SK-N-SH (cell line): ENCODE measurements around the gene ATP1A4. TPM values are rescaled to one million over a fixed set of nuclear protein-coding genes. Genes with fewer than 3 reads are reported as not detected.

ENCODE experiments used
- CTCF ChIA-PET: fragments of 300-600, 350-600 bp; formaldehyde crosslinking; extraction: SDS; loops from one replicate; lab custom pipeline; 2021; lab: Yijun Ruan, JAX
- POLR2A ChIA-PET: fragments of 350-600 bp; sonication (Branson Sonifier 250); formaldehyde crosslinking; extraction: SDS; loops from one replicate; lab custom pipeline; 2020; ENCODE audit warnings: antibody characterized with exemption, inconsistent platforms; lab: Yijun Ruan, JAX
- DNase-seq: peaks from one replicate; pipeline ENCODE4 v3.0.0; 2012
- H2AFZ ChIP-seq: fragments of 200-600 bp; sonication (generic); 2 replicates; pipeline ENCODE4 v1.8.1; 2016; ENCODE audit warnings: antibody characterized with exemption, mild to moderate bottlenecking, low read depth
- H3F3A ChIP-seq: fragments of 200-600 bp; sonication (generic); replicated peaks from 2 replicates; pipeline ENCODE3; 2016; ENCODE audit warnings: antibody characterized with exemption, mild to moderate bottlenecking; ENCODE audit not compliant: insufficient read depth
- H3K27ac ChIP-seq, 2 experiments: fragments of 200-500 bp in 1 of 2; fragments of 200-600 bp in 1 of 2; sonication (Bioruptor generic) in 1 of 2; sonication (generic), shearing (Covaris generic) in 1 of 2; 2 replicates each; pipeline versions ENCODE4 v1.5.1 to v1.6.1; 2014 to 2016; ENCODE audit warnings: low read depth in 2 of 2, inconsistent platforms in 1 of 2, low read length in 1 of 2, mild to moderate bottlenecking in 1 of 2, mixed read lengths in 1 of 2
- H3K27me3 ChIP-seq: fragments of 200-600 bp; sonication (generic), shearing (Covaris generic); 2 replicates; pipeline ENCODE4 v1.6.1; 2016; ENCODE audit warnings: mixed run types; ENCODE audit not compliant: insufficient read depth
- H3K36me3 ChIP-seq, 2 experiments: fragments of 200-500 bp in 1 of 2; fragments of 200-600 bp in 1 of 2; sonication (Bioruptor generic) in 1 of 2; sonication (generic) in 1 of 2; replicated peaks in 1 of 2; 2 replicates each; pipeline versions ENCODE3 to v1.5.1; 2014 to 2016; ENCODE audit warnings: low read length in 1 of 2, mild to moderate bottlenecking in 1 of 2; ENCODE audit not compliant: insufficient read depth in 2 of 2, control insufficient read depth in 1 of 2
- H3K4me1 ChIP-seq, 2 experiments: fragments of 200-500 bp in 1 of 2; fragments of 200-600 bp in 1 of 2; sonication (Bioruptor generic) in 1 of 2; sonication (generic), shearing (Covaris generic) in 1 of 2; 2 replicates each; pipeline versions ENCODE4 v1.5.1 to v1.6.1; 2014 to 2016; ENCODE audit warnings: low read depth in 1 of 2, low read length in 1 of 2, mixed run types in 1 of 2; ENCODE audit not compliant: insufficient read depth in 2 of 2, control insufficient read depth in 1 of 2
- H3K4me2 ChIP-seq: fragments of 200-600 bp; sonication (generic), shearing (Covaris generic); 2 replicates; pipeline ENCODE4 v1.6.1; 2017; ENCODE audit warnings: mixed run types
- H3K4me3 ChIP-seq, 2 experiments: fragments of 200-500 bp in 1 of 2; fragments of 200-600 bp in 1 of 2; sonication (Bioruptor generic) in 1 of 2; sonication (generic), shearing (Covaris generic) in 1 of 2; 2 replicates each; pipeline versions ENCODE4 v1.5.1 to v1.8.1; 2014 to 2016; ENCODE audit warnings: low read depth in 2 of 2, inconsistent platforms in 1 of 2, low read length in 1 of 2, mild to moderate bottlenecking in 1 of 2, mixed read lengths in 1 of 2, moderate library complexity in 1 of 2
- H3K79me2 ChIP-seq: fragments of 200-600 bp; sonication (generic); 2 replicates; pipeline ENCODE4 v1.8.1; 2017; ENCODE audit warnings: mild to moderate bottlenecking; ENCODE audit not compliant: insufficient read depth
- H3K9ac ChIP-seq: fragments of 200-600 bp; sonication (generic); 2 replicates; pipeline ENCODE4 v1.6.1; 2017; ENCODE audit warnings: mixed run types
- H3K9me2 ChIP-seq: fragments of 200-600 bp; sonication (generic); 2 replicates; pipeline ENCODE4 v1.6.1; 2017; ENCODE audit warnings: mixed run types
- H3K9me3 ChIP-seq: fragments of 200-600 bp; sonication (generic); 2 replicates; pipeline ENCODE4 v1.6.1; 2017; ENCODE audit warnings: mixed run types, mild to moderate bottlenecking, moderate library complexity
- H4K20me1 ChIP-seq: fragments of 200-600 bp; sonication (generic); 2 replicates; pipeline ENCODE4 v1.6.1; 2017; ENCODE audit warnings: mild to moderate bottlenecking, mixed run types; ENCODE audit not compliant: insufficient read depth
- EP300 ChIP-seq, 2 experiments: IDR thresholded peaks; 2 replicates each; pipeline versions ENCODE4 v1.4.0 to v1.6.1; 2012; ENCODE audit warnings: borderline replicate concordance in 1 of 2, low read depth in 1 of 2, low read length in 1 of 2
- FOXM1 ChIP-seq: IDR thresholded peaks from 2 replicates; pipeline ENCODE4 v1.4.0; 2012; ENCODE audit warnings: low read depth, mild to moderate bottlenecking
- GATA2 ChIP-seq: sonication (generic); formaldehyde crosslinking; IDR thresholded peaks from 2 replicates; pipeline ENCODE4 v1.5.0; 2020; ENCODE audit warnings: mild to moderate bottlenecking, missing genetic modification reagents
- JUND ChIP-seq: IDR thresholded peaks from 2 replicates; pipeline ENCODE4 v1.4.0; 2012
- NRF1 ChIP-seq: IDR thresholded peaks from 2 replicates; pipeline ENCODE4 v1.6.1; 2012; ENCODE audit warnings: low read depth, mild to moderate bottlenecking, low read length
- RAD21 ChIP-seq: IDR thresholded peaks from 2 replicates; pipeline ENCODE4 v1.6.1; 2012; ENCODE audit warnings: mild to moderate bottlenecking, low read length
- SIN3A ChIP-seq: IDR thresholded peaks from 2 replicates; pipeline ENCODE4 v1.6.1; 2012; ENCODE audit warnings: low read depth, mild to moderate bottlenecking, low read length, moderate library complexity, borderline replicate concordance
- SMC3 ChIP-seq: IDR thresholded peaks from 2 replicates; pipeline ENCODE4 v1.6.1; 2012; ENCODE audit warnings: low read depth, low read length, improper control_type of control experiment
- TCF12 ChIP-seq: IDR thresholded peaks from 2 replicates; pipeline ENCODE4 v1.4.0; 2012
- TEAD4 ChIP-seq: IDR thresholded peaks from 2 replicates; pipeline ENCODE4 v1.4.0; 2012; ENCODE audit warnings: mild to moderate bottlenecking, borderline replicate concordance; ENCODE audit not compliant: insufficient read depth
- YY1 ChIP-seq: IDR thresholded peaks from 2 replicates; pipeline ENCODE4 v1.4.0; 2012; ENCODE audit warnings: low read depth, mild to moderate bottlenecking
- WGBS: methylation state at CpG from one replicate; pipeline ENCODE4 v1.1.6; 2017; ENCODE audit warnings: low lambda C conversion rate; 5-methylcytosine and 5-hydroxymethylcytosine counted together
- polyA plus RNA-seq, 3 experiments: library from polyadenylated mRNA; depleted of rRNA; stranded (reverse); fragments of >200 nt; gene quantifications; 2 replicates each; pipeline ENCODE4 v1.2.3, GENCODE V29; 2012
- TF ChIP-seq, protein P1 (sequence below): fragments of 200-600 bp; sonication (generic); IDR thresholded peaks from 2 replicates; pipeline ENCODE4 v1.6.1; 2017; ENCODE audit warnings: antibody characterized with exemption, mild to moderate bottlenecking, moderate library complexity
- TF ChIP-seq, protein P2 (sequence below): IDR thresholded peaks from 2 replicates; pipeline ENCODE4 v1.6.1; 2012; ENCODE audit warnings: mild to moderate bottlenecking, low read depth, low read length, moderate library complexity
- TF ChIP-seq, protein P3 (sequence below): IDR thresholded peaks from 2 replicates; pipeline ENCODE4 v1.4.0; 2012; ENCODE audit warnings: low read depth, borderline replicate concordance
- TF ChIP-seq, protein P4 (sequence below): IDR thresholded peaks from 2 replicates; pipeline ENCODE4; 2012

Gene ATP1A4
- polyA plus RNA-seq, 1 of the 3 experiments (the other 2 are of a cell fraction), result not detected

DNA sequence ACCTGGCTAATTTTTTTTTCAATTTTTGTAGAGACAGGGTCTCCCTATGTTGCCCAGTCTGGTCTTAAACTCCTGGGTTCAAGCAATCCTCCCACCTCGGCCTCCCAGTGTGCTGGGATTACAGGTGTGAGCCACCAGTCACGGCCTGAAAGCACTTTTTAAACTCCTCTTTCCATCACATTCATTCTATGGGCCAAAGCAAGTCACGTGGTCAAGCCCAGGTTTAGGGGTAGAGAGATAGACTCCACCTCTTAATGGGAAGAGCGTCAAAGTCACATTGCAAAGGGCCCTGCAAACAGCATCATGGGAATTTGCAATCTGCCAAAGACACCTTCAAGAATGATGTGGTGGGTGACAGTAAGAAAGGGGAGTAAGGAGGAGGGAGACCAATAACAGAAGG, 7.1 kb downstream of the ATP1A4 start:
- DNase-seq, result no peak
- H3K4me3 ChIP-seq, result no peak overlapping the region
- ChIA-PET POLR2A (no interaction called here), CTCF (interaction anchor here (1.0 to 2.1 kb wide), 2 partner anchors 10 to 93 kb away, joined by 3 to 4 read pairs; no protein-coding TSS in a partner anchor)
- no peaks in the 10 kb centered on the region for H3K9me3 ChIP-seq
- H3K27me3 ChIP-seq, result no peaks in the 10 kb centered on the region; the same call in 1 of the 2 replicates
- WGBS, result 28% methylated on average over 4 of the region's 4 CpGs
- no peaks in the 10 kb centered on the region for H3K36me3 ChIP-seq
- H4K20me1 ChIP-seq, result no peaks in the 10 kb centered on the region
- H3K79me2 ChIP-seq, result no peaks in the 10 kb centered on the region
- H2AFZ ChIP-seq, result no peak overlapping the region
- no peak overlapping the region for H3K27ac ChIP-seq
- no peaks in the 10 kb centered on the region for H3F3A ChIP-seq
- H3K4me2 ChIP-seq, result no peak overlapping the region
- TF ChIP-seq NRF1 (no peak), EP300 (IDR thresholded peaks at IDR 0.05; ENCODE audit: borderline replicate concordance in 1 of 2, low read depth in 1 of 2, low read length in 1 of 2) (no peak), JUND (no peak), YY1 (no peak), GATA2 (CRISPR knock-in tag) (no peak), TCF12 (no peak)
- TF ChIP-seq, protein P1, sequence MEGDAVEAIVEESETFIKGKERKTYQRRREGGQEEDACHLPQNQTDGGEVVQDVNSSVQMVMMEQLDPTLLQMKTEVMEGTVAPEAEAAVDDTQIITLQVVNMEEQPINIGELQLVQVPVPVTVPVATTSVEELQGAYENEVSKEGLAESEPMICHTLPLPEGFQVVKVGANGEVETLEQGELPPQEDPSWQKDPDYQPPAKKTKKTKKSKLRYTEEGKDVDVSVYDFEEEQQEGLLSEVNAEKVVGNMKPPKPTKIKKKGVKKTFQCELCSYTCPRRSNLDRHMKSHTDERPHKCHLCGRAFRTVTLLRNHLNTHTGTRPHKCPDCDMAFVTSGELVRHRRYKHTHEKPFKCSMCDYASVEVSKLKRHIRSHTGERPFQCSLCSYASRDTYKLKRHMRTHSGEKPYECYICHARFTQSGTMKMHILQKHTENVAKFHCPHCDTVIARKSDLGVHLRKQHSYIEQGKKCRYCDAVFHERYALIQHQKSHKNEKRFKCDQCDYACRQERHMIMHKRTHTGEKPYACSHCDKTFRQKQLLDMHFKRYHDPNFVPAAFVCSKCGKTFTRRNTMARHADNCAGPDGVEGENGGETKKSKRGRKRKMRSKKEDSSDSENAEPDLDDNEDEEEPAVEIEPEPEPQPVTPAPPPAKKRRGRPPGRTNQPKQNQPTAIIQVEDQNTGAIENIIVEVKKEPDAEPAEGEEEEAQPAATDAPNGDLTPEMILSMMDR, result no peak
- TF ChIP-seq, protein P2, sequence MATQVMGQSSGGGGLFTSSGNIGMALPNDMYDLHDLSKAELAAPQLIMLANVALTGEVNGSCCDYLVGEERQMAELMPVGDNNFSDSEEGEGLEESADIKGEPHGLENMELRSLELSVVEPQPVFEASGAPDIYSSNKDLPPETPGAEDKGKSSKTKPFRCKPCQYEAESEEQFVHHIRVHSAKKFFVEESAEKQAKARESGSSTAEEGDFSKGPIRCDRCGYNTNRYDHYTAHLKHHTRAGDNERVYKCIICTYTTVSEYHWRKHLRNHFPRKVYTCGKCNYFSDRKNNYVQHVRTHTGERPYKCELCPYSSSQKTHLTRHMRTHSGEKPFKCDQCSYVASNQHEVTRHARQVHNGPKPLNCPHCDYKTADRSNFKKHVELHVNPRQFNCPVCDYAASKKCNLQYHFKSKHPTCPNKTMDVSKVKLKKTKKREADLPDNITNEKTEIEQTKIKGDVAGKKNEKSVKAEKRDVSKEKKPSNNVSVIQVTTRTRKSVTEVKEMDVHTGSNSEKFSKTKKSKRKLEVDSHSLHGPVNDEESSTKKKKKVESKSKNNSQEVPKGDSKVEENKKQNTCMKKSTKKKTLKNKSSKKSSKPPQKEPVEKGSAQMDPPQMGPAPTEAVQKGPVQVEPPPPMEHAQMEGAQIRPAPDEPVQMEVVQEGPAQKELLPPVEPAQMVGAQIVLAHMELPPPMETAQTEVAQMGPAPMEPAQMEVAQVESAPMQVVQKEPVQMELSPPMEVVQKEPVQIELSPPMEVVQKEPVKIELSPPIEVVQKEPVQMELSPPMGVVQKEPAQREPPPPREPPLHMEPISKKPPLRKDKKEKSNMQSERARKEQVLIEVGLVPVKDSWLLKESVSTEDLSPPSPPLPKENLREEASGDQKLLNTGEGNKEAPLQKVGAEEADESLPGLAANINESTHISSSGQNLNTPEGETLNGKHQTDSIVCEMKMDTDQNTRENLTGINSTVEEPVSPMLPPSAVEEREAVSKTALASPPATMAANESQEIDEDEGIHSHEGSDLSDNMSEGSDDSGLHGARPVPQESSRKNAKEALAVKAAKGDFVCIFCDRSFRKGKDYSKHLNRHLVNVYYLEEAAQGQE, result no peak
- TF ChIP-seq, protein P3, sequence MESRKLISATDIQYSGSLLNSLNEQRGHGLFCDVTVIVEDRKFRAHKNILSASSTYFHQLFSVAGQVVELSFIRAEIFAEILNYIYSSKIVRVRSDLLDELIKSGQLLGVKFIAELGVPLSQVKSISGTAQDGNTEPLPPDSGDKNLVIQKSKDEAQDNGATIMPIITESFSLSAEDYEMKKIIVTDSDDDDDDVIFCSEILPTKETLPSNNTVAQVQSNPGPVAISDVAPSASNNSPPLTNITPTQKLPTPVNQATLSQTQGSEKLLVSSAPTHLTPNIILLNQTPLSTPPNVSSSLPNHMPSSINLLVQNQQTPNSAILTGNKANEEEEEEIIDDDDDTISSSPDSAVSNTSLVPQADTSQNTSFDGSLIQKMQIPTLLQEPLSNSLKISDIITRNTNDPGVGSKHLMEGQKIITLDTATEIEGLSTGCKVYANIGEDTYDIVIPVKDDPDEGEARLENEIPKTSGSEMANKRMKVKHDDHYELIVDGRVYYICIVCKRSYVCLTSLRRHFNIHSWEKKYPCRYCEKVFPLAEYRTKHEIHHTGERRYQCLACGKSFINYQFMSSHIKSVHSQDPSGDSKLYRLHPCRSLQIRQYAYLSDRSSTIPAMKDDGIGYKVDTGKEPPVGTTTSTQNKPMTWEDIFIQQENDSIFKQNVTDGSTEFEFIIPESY, result no peak
- no peak overlapping the region for H3K9ac ChIP-seq
- H3K9me2 ChIP-seq, result no peaks in the 10 kb centered on the region
- H3K4me1 ChIP-seq, result no peaks in the 10 kb centered on the region

DNA sequence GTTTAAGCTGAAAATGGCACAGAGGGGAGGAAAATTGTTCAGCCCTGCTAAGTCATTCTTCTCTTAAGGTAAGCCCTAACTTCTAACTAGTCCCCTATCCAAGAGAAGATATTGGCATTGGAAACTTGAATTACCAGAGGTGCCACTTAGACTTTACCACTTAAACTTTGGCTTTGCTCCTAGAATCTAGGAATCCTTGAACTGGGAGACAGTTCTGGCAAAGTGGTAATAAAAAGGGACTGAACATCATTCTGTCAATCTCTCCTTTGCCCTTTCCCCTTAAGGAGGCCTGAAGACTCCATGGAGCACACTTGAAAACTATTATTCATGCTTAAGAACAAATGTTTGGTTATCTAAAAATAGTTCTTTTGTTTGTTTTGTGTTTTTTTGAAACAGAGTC, 8.4 kb downstream of the ATP1A4 start:
- ChIA-PET CTCF (interaction anchor here (1.0 to 4.3 kb wide), 2 partner anchors 33 to 132 kb away, joined by 3 to 18 read pairs; no protein-coding TSS in a partner anchor), POLR2A (no interaction called here)
- H3K4me2 ChIP-seq, result no peak overlapping the region
- TF ChIP-seq, protein P4, sequence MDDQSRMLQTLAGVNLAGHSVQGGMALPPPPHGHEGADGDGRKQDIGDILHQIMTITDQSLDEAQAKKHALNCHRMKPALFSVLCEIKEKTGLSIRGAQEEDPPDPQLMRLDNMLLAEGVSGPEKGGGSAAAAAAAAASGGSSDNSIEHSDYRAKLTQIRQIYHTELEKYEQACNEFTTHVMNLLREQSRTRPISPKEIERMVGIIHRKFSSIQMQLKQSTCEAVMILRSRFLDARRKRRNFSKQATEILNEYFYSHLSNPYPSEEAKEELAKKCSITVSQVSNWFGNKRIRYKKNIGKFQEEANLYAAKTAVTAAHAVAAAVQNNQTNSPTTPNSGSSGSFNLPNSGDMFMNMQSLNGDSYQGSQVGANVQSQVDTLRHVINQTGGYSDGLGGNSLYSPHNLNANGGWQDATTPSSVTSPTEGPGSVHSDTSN, result no peak
- TF ChIP-seq TEAD4 (no peak), SMC3 (no peak), SIN3A (no peak), FOXM1 (no peak), RAD21 (no peak)
- no peaks in the 10 kb centered on the region; the same call in 1 of the 2 replicates for H3K27me3 ChIP-seq
- H4K20me1 ChIP-seq, result no peaks in the 10 kb centered on the region
- no peaks in the 10 kb centered on the region for H3K9me2 ChIP-seq
- H3K4me3 ChIP-seq, result no peak overlapping the region
- no peaks in the 10 kb centered on the region for H3K79me2 ChIP-seq
- no peaks in the 10 kb centered on the region for H3F3A ChIP-seq
- H3K9me3 ChIP-seq, result no peaks in the 10 kb centered on the region
- no peak overlapping the region for H3K9ac ChIP-seq
- H2AFZ ChIP-seq, result no peak overlapping the region
- no peaks in the 10 kb centered on the region for H3K36me3 ChIP-seq
- H3K4me1 ChIP-seq, result no peaks in the 10 kb centered on the region
- no peak overlapping the region for H3K27ac ChIP-seq
- DNase-seq, result no peak
